HEK293 (cell line): ENCODE measurements around the gene PIEZO1.

Experiments used
- CTCF ChIA-PET: fragments of 350-600 bp; formaldehyde crosslinking; extraction: SDS; loops from one replicate; lab custom pipeline; 2021; ENCODE audit warnings: antibody characterized with exemption; lab: Yijun Ruan, JAX
- POLR2A ChIA-PET: fragments of 300-600 bp; formaldehyde crosslinking; extraction: SDS; loops from one replicate; lab custom pipeline; 2020; ENCODE audit warnings: antibody characterized with exemption, inconsistent platforms; lab: Yijun Ruan, JAX
- H3K27ac ChIP-seq: fragments of 200-500 bp; sonication (Bioruptor generic); 2 replicates; pipeline ENCODE4 v1.5.1; 2014; ENCODE audit warnings: low read depth, low read length, control low read depth, inconsistent platforms; ENCODE audit errors: extremely low read depth
- H3K36me3 ChIP-seq, 2 experiments: fragments of 200-500 bp in 1 of 2; sonication (Bioruptor generic) in 1 of 2; 1 replicate in 1 of 2; 2 replicates in 1 of 2; pipeline ENCODE4 v1.5.1; 2014 to 2017; ENCODE audit warnings: inconsistent platforms in 2 of 2, low read length in 2 of 2; ENCODE audit not compliant: control insufficient read depth in 2 of 2, insufficient read depth in 1 of 2
- H3K4me1 ChIP-seq: fragments of 200-500 bp; sonication (Bioruptor generic); 2 replicates; pipeline ENCODE4 v1.5.1; 2014; ENCODE audit warnings: mild to moderate bottlenecking, low read length, inconsistent platforms; ENCODE audit not compliant: control insufficient read depth, insufficient read depth
- H3K4me3 ChIP-seq: 2 replicates; pipeline ENCODE4 v1.5.1; 2011; ENCODE audit warnings: low read depth, mild to moderate bottlenecking, control low read depth, low read length, moderate library complexity
- H3K9me3 ChIP-seq: fragments of 200-500 bp; sonication (Bioruptor generic); 2 replicates; pipeline ENCODE4 v1.5.1; 2014; ENCODE audit warnings: low read depth, low read length, inconsistent platforms; ENCODE audit not compliant: control insufficient read depth, insufficient read depth
- IKZF3 ChIP-seq: fragments of 450-650 bp; IDR thresholded peaks from 2 replicates; pipeline ENCODE4 v1.5.0; 2018; ENCODE audit warnings: missing biosample characterization, mild to moderate bottlenecking, missing genetic modification characterization, moderate library complexity
- ZBTB17 ChIP-seq: fragments of 450-650 bp; formaldehyde crosslinking; IDR thresholded peaks from 2 replicates; pipeline ENCODE4 v1.5.1; 2016; ENCODE audit warnings: missing biosample characterization, missing genetic modification characterization
- ZBTB26 ChIP-seq: fragments of 450-650 bp; formaldehyde crosslinking; optimal IDR thresholded peaks from 2 replicates; pipeline ENCODE3; 2016; ENCODE audit warnings: missing biosample characterization, mild to moderate bottlenecking, missing genetic modification characterization
- ZBTB6 ChIP-seq: fragments of 450-650 bp; formaldehyde crosslinking; IDR thresholded peaks from 2 replicates; pipeline ENCODE4 v1.5.1; 2017; ENCODE audit warnings: missing biosample characterization, missing genetic modification characterization
- ZNF140 ChIP-seq: fragments of 450-650 bp; formaldehyde crosslinking; IDR thresholded peaks from 2 replicates; pipeline ENCODE4 v1.5.1; 2016; ENCODE audit warnings: missing biosample characterization, missing genetic modification characterization
- ZNF302 ChIP-seq: fragments of 450-650 bp; formaldehyde crosslinking; IDR thresholded peaks from 2 replicates; pipeline ENCODE4 v1.5.1; 2016; ENCODE audit warnings: missing biosample characterization, missing genetic modification characterization, low read depth
- ZNF366 ChIP-seq: fragments of 450-650 bp; formaldehyde crosslinking; conservative IDR thresholded peaks from 2 replicates; pipeline ENCODE4 v1.5.1; 2016; ENCODE audit warnings: missing biosample characterization, missing genetic modification characterization
- ZNF585B ChIP-seq: fragments of 450-650 bp; formaldehyde crosslinking; IDR thresholded peaks from 2 replicates; pipeline ENCODE4 v1.5.1; 2016; ENCODE audit warnings: missing biosample characterization, missing genetic modification characterization
- ZNF600 ChIP-seq: fragments of 450-650 bp; formaldehyde crosslinking; IDR thresholded peaks from 2 replicates; pipeline ENCODE4 v1.5.1; 2016; ENCODE audit warnings: missing biosample characterization, missing genetic modification characterization
- ZNF692 ChIP-seq: fragments of 450-650 bp; formaldehyde crosslinking; IDR thresholded peaks from 2 replicates; pipeline ENCODE4 v1.5.1; 2016; ENCODE audit warnings: missing biosample characterization, missing genetic modification characterization
- ZNF843 ChIP-seq: fragments of 450-650 bp; formaldehyde crosslinking; IDR thresholded peaks from 2 replicates; pipeline ENCODE4 v1.5.1; 2016; ENCODE audit warnings: missing biosample characterization, missing genetic modification characterization
- ZSCAN4 ChIP-seq: fragments of 450-650 bp; formaldehyde crosslinking; IDR thresholded peaks from 2 replicates; pipeline ENCODE4 v1.5.1; 2017; ENCODE audit warnings: missing biosample characterization, missing genetic modification characterization

The PIEZO1 gene

GRCh38 chr16:88764080-88764479 is 20.9 kb downstream of the PIEZO1 start:
- no peak overlapping the region for H3K4me3 ChIP-seq
- peaks cover 18% of the 10 kb centered on the region for H3K4me1 ChIP-seq
- TF ChIP-seq ZNF585B (tag by site-specific recombination) (no peak), IKZF3 (tag by site-specific recombination) (no peak), ZNF140 (tag by site-specific recombination) (no peak), ZSCAN4 (tag by site-specific recombination) (no peak), ZNF843 (tag by site-specific recombination) (no peak), ZNF692 (tag by site-specific recombination) (no peak), ZNF366 (tag by site-specific recombination) (no peak)
- ChIA-PET CTCF (interaction anchor here (0.6 to 3.2 kb wide), 5 partner anchors 10 to 27 kb away, joined by 4 to 25 read pairs (median 4); no protein-coding TSS in a partner anchor), POLR2A (interaction anchor here (0.9 to 1.2 kb wide), 3 partner anchors 8 to 20 kb away, joined by 3 to 14 read pairs (median 5); no protein-coding TSS in a partner anchor)
- no peaks in the 10 kb centered on the region for H3K9me3 ChIP-seq
- no peaks in the 10 kb centered on the region for H3K36me3 ChIP-seq
- no peak overlapping the region for H3K27ac ChIP-seq

- Histone ChIP-seq H3K9me3 (no peaks in the 10 kb centered on the region), H3K4me1 (peaks cover 13% of the 10 kb centered on the region), H3K27ac (no peak overlapping the region), H3K36me3 (no peaks in the 10 kb centered on the region), H3K4me3 (no peak overlapping the region)
- ChIA-PET POLR2A (interaction anchor here (0.9 to 1.2 kb wide), 3 partner anchors 9 to 20 kb away, joined by 3 to 14 read pairs (median 5); no protein-coding TSS in a partner anchor), CTCF (interaction anchor here (0.6 to 3.2 kb wide), 5 partner anchors 10 to 26 kb away, joined by 4 to 25 read pairs (median 4); no protein-coding TSS in a partner anchor)
- TF ChIP-seq ZNF600 (tag by site-specific recombination) (peak; percentile 12; the same call in 1 of the 2 replicates), ZBTB26 (tag by site-specific recombination) (no peak), ZBTB17 (tag by site-specific recombination) (peak; percentile 16; the same call in 1 of the 2 replicates)
Measured at GRCh38 chr16:88763502-88764053, 21.4 kb downstream of the PIEZO1 start.

- no peaks in the 10 kb centered on the region for H3K36me3 ChIP-seq
- no peak overlapping the region for H3K4me3 ChIP-seq
- POLR2A ChIA-PET = interaction anchor here (1.2 to 2.0 kb wide), 3 partner anchors 8 to 22 kb away, joined by 5 to 6 read pairs (median 5); partner anchors contain the start of gene PIEZO1
- H3K4me1 ChIP-seq = peaks cover 8% of the 10 kb centered on the region
- no peak overlapping the region for H3K27ac ChIP-seq
- TF ChIP-seq ZBTB6 (tag by site-specific recombination) (0 out of 2 replicates have a peak, but pooled peaks have one; percentile 15), ZNF302 (tag by site-specific recombination) (no peak)
- CTCF ChIA-PET = interaction anchor here (0.7 to 3.2 kb wide), 4 partner anchors 9 to 26 kb away, joined by 3 to 25 read pairs (median 12); no protein-coding TSS in a partner anchor
- H3K9me3 ChIP-seq = no peaks in the 10 kb centered on the region
Measured at GRCh38 chr16:88762941-88763340, 22.1 kb downstream of the PIEZO1 start.
